Astrocyte (in vitro differentiated cells and primary cell): ENCODE measurements around the gene HOXB6.

ENCODE experiments used
- EZH2 ChIP-seq: IDR thresholded peaks from 2 replicates; pipeline ENCODE4 v1.6.1; 2012; ENCODE audit warnings: mild to moderate bottlenecking, low read length, inconsistent platforms; ENCODE audit not compliant: insufficient read depth
- TF ChIP-seq, protein P1 (sequence below): IDR thresholded peaks from 2 replicates; pipeline ENCODE4 v1.5.1; 2011; ENCODE audit warnings: low read depth, mild to moderate bottlenecking, inconsistent platforms, low read length, moderate library complexity; ENCODE audit not compliant: insufficient read depth

DNA sequence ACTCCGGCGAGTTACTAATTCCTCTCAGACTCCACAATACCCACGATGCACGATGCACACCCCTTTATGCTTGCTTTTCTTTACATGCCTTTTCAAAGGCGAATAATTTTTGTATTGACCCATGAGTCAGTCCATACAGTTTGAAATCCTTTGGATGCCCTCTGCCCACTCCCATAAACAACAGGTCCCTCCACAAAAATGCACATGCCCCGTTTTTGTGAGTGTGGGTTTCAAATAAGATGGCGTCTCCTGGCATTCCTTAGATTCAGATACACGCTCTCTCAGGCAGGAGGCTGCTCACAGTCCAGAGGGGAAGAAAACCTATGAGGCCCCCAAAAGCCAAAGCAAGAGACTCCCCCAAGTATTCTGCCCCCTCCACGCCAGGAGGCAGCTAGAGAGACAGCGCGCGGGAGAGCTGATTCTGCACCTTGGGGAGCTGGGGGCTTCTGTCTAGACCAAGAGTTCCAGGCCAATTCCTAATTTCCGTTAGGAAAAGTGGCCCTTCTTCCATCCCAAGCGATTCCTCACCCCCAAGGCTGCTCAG lies 40.9 kb upstream of the HOXB6 start:
- TF ChIP-seq, protein P1, sequence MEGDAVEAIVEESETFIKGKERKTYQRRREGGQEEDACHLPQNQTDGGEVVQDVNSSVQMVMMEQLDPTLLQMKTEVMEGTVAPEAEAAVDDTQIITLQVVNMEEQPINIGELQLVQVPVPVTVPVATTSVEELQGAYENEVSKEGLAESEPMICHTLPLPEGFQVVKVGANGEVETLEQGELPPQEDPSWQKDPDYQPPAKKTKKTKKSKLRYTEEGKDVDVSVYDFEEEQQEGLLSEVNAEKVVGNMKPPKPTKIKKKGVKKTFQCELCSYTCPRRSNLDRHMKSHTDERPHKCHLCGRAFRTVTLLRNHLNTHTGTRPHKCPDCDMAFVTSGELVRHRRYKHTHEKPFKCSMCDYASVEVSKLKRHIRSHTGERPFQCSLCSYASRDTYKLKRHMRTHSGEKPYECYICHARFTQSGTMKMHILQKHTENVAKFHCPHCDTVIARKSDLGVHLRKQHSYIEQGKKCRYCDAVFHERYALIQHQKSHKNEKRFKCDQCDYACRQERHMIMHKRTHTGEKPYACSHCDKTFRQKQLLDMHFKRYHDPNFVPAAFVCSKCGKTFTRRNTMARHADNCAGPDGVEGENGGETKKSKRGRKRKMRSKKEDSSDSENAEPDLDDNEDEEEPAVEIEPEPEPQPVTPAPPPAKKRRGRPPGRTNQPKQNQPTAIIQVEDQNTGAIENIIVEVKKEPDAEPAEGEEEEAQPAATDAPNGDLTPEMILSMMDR, result no peak
- no peak for TF ChIP-seq EZH2
